K562 (cell line): ENCODE data around the gene OXA1L. TPM values are rescaled to one million over a fixed set of nuclear protein-coding genes. Genes with fewer than 3 reads are reported as not detected.

ENCODE experiments used
- FOXA3 ChIP-seq, 2 experiments: fragments of 450-650 bp in 1 of 2; sonication (generic) in 1 of 2; formaldehyde crosslinking; IDR thresholded peaks in 1 of 2; conservative IDR thresholded peaks in 1 of 2; 2 replicates each; pipeline versions ENCODE4 v1.4.0 to v1.8.0; 2020 to 2022; ENCODE audit warnings: mild to moderate bottlenecking in 2 of 2, missing genetic modification reagents in 1 of 2
- HDAC2 ChIP-seq: fragments of 450-650 bp; IDR thresholded peaks from 2 replicates; pipeline ENCODE4 v1.6.1; 2016; ENCODE audit warnings: mild to moderate bottlenecking
- MED1 ChIP-seq: sonication (generic); formaldehyde crosslinking; IDR thresholded peaks from 2 replicates; pipeline ENCODE4 v1.8.1; 2023; ENCODE audit warnings: missing genetic modification reagents, borderline replicate concordance
- MLLT1 ChIP-seq, 2 experiments: fragments of 450-650 bp; IDR thresholded peaks; 2 replicates each; pipeline ENCODE4 v1.6.1; 2016
- MYC ChIP-seq, 2 experiments: fragments of 250-450 bp in 1 of 2; sonication (Bioruptor Pico) in 1 of 2; IDR thresholded peaks; 2 replicates each; pipeline versions ENCODE4 v1.5.1 to v1.6.1; 2012 to 2021; ENCODE audit warnings: low read depth in 2 of 2, borderline replicate concordance in 1 of 2, improper control_type of control experiment in 1 of 2, low read length in 1 of 2, mild to moderate bottlenecking in 1 of 2, moderate library complexity in 1 of 2
- NFYB ChIP-seq: IDR thresholded peaks from 2 replicates; pipeline ENCODE4 v1.6.1; 2011; ENCODE audit warnings: mild to moderate bottlenecking, moderate library complexity; ENCODE audit not compliant: insufficient read length; ENCODE audit errors: extremely low read depth
- RB1 ChIP-seq: fragments of 450-650 bp; IDR thresholded peaks from 2 replicates; pipeline ENCODE4 v1.6.1; 2017; ENCODE audit warnings: low read depth, mild to moderate bottlenecking
- XRCC3 ChIP-seq: fragments of 450-650 bp; IDR thresholded peaks from 2 replicates; pipeline ENCODE4 v1.6.1; 2017; ENCODE audit warnings: mild to moderate bottlenecking, moderate library complexity
- ZNF175 ChIP-seq: fragments of 200-800 bp; sonication (Bioruptor generic); IDR thresholded peaks from 2 replicates; pipeline ENCODE4 v1.6.1; 2016; ENCODE audit warnings: low read depth, mild to moderate bottlenecking, missing genetic modification characterization, missing compliant biosample characterization
- ZNF280A ChIP-seq: fragments of 450-650 bp; IDR thresholded peaks from 2 replicates; pipeline ENCODE4 v1.6.1; 2018; ENCODE audit warnings: mild to moderate bottlenecking, low read depth; ENCODE audit not compliant: partially characterized antibody
- ZNF41 ChIP-seq: fragments of 250-450 bp; sonication (Bioruptor Pico); conservative IDR thresholded peaks from 2 replicates; pipeline ENCODE4 v1.4.0; 2020; ENCODE audit warnings: mild to moderate bottlenecking
- polyA plus RNA-seq, 8 experiments: library from polyadenylated mRNA; depleted of rRNA in 4 of 8; stranded (reverse) in 5 of 8; unstranded in 3 of 8; fragments of >200 nt; fragmentation: Nextera tagmentation in 2 of 8; fragmentation: Illumina TruSeq in 1 of 8; extraction: Ambion mirVana in 2 of 8; extraction: Trizol in 1 of 8; gene quantifications; 2 replicates each; pipeline versions ENCODE4 v1.2.1 to v1.2.3, GENCODE V29; 2011 to 2014; ENCODE audit warnings: inconsistent platforms in 1 of 8, missing spikeins in 1 of 8
- total RNA-seq, 7 experiments: library from RNA; depleted of rRNA in 6 of 7; stranded (reverse); fragments of >200 nt in 6 of 7; fragmentation: Illumina TruSeq in 2 of 7; extraction: Trizol in 2 of 7; gene quantifications; 2 replicates each; pipeline versions ENCODE4 v1.2.1 to v1.2.3, GENCODE V29; 2011 to 2021; ENCODE audit warnings: low replicate concordance in 1 of 7

Gene OXA1L
- total and polyA plus RNA-seq, 9 of the 15 experiments (the other 6 are each of a cell fraction or from before 2014, with no cell fraction given) = 100 to 204 (median 145) TPM

- TF ChIP-seq XRCC3 (no peak), FOXA3 (CRISPR knock-in tag; conservative IDR thresholded peaks at IDR 0.05 in 1 of 2, IDR thresholded peaks at IDR 0.05 in 1 of 2) (no peak), RB1 (no peak), MYC (IDR thresholded peaks at IDR 0.05; ENCODE audit: low read depth, low read length) (no peak), MYC (CRISPR knock-in tag; IDR thresholded peaks at IDR 0.05; ENCODE audit: borderline replicate concordance, low read depth) (no peak), ZNF41 (CRISPR knock-in tag) (no peak), NFYB (no peak), HDAC2 (no peak), MLLT1 (IDR thresholded peaks at IDR 0.05) (no peak), MED1 (no peak), ZNF175 (CRISPR knock-in tag) (no peak), ZNF280A (no peak)
- TF ChIP-seq, all 486 proteins: peak for 3
These were observed 20.2 kb downstream of the OXA1L start (continued) for GRCh38 chr14:22786685-22787084.
